ENCODE results near the gene ANKRD16. TPM values are rescaled to one million over a fixed set of nuclear protein-coding genes. Genes with fewer than 3 reads are reported as not detected.
"Not testable (repeated sequence)": the region's sequence is repeated elsewhere in the genome, so short reads cannot be mapped to it uniquely, and the experiment has no call there.

The ANKRD16 gene
- total RNA-seq, 4 donors from 2014 or later = 20.5 to 24.0 (median 21.2) TPM

DNA sequence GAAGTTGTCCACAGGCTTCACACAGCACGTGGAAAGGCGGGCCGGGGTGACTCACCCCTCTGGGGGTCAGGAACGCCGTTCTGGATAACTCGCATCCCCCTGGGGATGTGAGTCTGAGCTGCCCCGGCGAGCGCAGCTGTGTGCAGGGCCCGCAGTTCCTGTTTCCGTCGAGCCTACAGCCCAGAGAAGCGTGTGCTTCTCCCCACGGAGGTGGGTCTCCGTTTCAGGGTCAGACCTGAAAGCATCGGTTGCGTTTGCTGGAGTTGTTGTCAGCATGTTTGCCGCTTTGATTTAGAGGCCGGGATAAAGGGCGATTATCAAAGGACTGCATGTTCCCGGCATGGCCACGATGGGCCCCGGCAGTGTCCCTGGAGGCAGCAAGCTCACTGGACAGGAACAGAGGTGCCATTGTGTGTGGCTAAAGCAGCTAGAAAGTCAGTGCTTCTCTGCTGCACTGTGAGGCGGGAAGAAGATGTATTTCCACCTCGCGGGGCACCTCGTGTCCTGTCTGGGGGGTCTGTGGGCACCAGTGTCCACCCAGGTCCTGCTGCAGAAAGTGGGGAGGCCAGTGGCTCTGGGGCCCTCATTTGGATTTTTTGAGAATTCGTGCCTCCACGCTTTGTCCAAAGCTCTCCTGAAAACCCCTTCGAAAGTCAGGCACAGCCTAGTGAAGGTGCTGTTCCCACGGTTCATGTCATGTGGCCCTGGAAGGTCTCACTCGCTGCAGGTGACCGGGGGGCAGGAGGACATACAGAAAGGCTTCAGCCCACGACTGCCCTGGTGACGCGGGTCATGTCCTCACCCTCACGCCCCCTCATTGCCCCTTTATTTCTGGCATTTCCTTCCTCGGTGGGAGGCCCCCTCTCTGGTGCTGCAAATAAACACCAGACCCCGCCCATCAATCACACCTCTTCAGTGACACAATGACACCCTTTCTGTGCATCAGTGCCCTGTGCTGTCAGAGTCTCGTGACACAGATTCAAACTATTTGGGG, 49.1 kb downstream of the ANKRD16 start:
- 20 to 21% methylated on average over 26 to 35 of the region's 40 CpGs for WGBS, 2 donors
- peaks cover 0 to 19% (median 10%) of the 10 kb centered on the region in 4 donors for H3K4me1 ChIP-seq
- no peaks in the 10 kb centered on the region for H3K36me3 ChIP-seq
- TF ChIP-seq EP300 (IDR thresholded peaks at IDR 0.05) = peak in 1 of 2 donors; percentile 74
- TF ChIP-seq, protein P1, sequence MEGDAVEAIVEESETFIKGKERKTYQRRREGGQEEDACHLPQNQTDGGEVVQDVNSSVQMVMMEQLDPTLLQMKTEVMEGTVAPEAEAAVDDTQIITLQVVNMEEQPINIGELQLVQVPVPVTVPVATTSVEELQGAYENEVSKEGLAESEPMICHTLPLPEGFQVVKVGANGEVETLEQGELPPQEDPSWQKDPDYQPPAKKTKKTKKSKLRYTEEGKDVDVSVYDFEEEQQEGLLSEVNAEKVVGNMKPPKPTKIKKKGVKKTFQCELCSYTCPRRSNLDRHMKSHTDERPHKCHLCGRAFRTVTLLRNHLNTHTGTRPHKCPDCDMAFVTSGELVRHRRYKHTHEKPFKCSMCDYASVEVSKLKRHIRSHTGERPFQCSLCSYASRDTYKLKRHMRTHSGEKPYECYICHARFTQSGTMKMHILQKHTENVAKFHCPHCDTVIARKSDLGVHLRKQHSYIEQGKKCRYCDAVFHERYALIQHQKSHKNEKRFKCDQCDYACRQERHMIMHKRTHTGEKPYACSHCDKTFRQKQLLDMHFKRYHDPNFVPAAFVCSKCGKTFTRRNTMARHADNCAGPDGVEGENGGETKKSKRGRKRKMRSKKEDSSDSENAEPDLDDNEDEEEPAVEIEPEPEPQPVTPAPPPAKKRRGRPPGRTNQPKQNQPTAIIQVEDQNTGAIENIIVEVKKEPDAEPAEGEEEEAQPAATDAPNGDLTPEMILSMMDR (IDR thresholded peaks at IDR 0.05) = no peak
- peak; percentile 10 to 50 for DNase-seq (ENCODE audit: low spot score in 2 of 2)
- H3K4me3 ChIP-seq = peak overlapping the region in 2 of 4 donors; percentile 14 to 28
- H3K27ac ChIP-seq = peak overlapping the region; percentile 4 to 87 (median 80)
- no peaks in the 10 kb centered on the region for H3K27me3 ChIP-seq
- no peaks in the 10 kb centered on the region for H3K9me3 ChIP-seq

DNA sequence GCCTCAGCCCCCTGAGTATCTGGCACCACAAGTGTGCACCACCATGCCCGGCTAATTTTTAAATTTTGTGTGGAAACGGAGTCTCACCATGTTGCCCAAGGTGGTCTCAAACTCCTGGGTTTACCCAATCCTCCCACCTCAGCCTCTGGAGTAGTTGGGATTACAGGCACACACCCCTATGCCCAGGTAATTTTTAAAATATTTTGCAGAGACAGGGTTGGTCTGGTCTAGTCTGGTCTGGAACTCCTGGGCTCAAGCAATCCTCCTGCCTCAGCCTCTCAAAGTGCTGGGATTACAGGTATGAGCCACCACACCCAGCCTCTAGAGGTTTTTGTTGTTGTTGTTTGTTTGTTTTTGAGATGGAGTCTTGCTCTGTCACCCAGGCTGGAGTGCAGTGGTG, 53.5 kb downstream of the ANKRD16 start:
- H3K36me3 ChIP-seq; H3K9me3 ChIP-seq; H3K27ac ChIP-seq; DNase-seq (ENCODE audit: low spot score in 2 of 2); H3K4me3 ChIP-seq; H3K27me3 ChIP-seq: not testable (repeated sequence)
- 100% methylated on average over 2 of the region's 2 CpGs for WGBS, 2 donors
- H3K4me1 ChIP-seq = peaks cover 0 to 17% (median 8%) of the 10 kb centered on the region in 4 donors

GRCh38 chr10:5835446-5836095, 54.1 kb downstream of the ANKRD16 start:
- no peaks in the 10 kb centered on the region for H3K36me3 ChIP-seq
- DNase-seq (ENCODE audit: low spot score in 2 of 2) = no peak
- no peak overlapping the region for H3K27ac ChIP-seq
- no peaks in the 10 kb centered on the region for H3K27me3 ChIP-seq
- H3K4me3 ChIP-seq = no peak overlapping the region
- 93 to 95% methylated on average over 15 of the region's 15 CpGs for WGBS, 2 donors
- TF ChIP-seq, protein P1 (IDR thresholded peaks at IDR 0.05) = no peak
- TF ChIP-seq POLR2A (IDR thresholded peaks at IDR 0.05) (no peak), EP300 (IDR thresholded peaks at IDR 0.05) (no peak)
- no peaks in the 10 kb centered on the region for H3K9me3 ChIP-seq
- peaks cover 0 to 11% (median 5%) of the 10 kb centered on the region in 4 donors for H3K4me1 ChIP-seq

DNA sequence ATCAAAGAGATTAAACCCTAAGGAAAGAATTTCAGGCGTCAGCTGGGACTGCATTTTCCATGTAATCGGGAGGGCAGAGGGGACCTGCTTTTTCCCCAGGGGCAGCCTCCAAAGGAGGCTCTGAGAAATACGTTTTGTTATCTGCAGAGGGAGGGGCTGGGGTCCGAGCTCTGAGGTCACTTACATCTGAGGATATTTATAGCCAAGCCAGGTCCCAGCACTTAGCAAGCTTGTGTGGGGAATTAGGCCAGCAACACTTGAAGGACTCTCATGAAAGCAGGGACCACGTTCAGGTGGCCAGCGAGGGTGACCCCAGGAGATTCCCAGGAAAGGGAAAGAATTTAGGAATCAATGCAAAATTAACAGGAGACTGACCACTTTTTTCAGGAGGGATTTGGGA, 55.9 kb downstream of the ANKRD16 start:
- Histone ChIP-seq H3K4me1 (no peaks in the 10 kb centered on the region), H3K27ac (no peak overlapping the region), H3K36me3 (no peaks in the 10 kb centered on the region), H3K27me3 (no peaks in the 10 kb centered on the region), H3K4me3 (no peak overlapping the region), H3K9me3 (no peaks in the 10 kb centered on the region)
- TF ChIP-seq, protein P1 (IDR thresholded peaks at IDR 0.05) = no peak
- no peak for TF ChIP-seq EP300 (IDR thresholded peaks at IDR 0.05)
- no peak for TF ChIP-seq POLR2A (IDR thresholded peaks at IDR 0.05)
- WGBS, 2 donors = 31 to 33% methylated on average over 6 of the region's 6 CpGs
- no peak for DNase-seq (ENCODE audit: low spot score in 2 of 2)

GRCh38 chr10:5832946-5833345, 56.7 kb downstream of the ANKRD16 start:
- H3K36me3 ChIP-seq = no peaks in the 10 kb centered on the region
- H3K9me3 ChIP-seq = no peaks in the 10 kb centered on the region
- no peaks in the 10 kb centered on the region for H3K27me3 ChIP-seq
- WGBS, 2 donors = 80 to 84% methylated on average over 10 to 13 of the region's 13 CpGs
- no peak overlapping the region for H3K27ac ChIP-seq
- H3K4me1 ChIP-seq = no peaks in the 10 kb centered on the region
- no peak for DNase-seq (ENCODE audit: low spot score in 2 of 2)
- H3K4me3 ChIP-seq = no peak overlapping the region
- TF ChIP-seq POLR2A (IDR thresholded peaks at IDR 0.05) (no peak), EP300 (IDR thresholded peaks at IDR 0.05) (no peak)
- TF ChIP-seq, protein P1 (IDR thresholded peaks at IDR 0.05) = no peak
